Hepatocyte (in vitro differentiated cells): ENCODE results near the gene CCDC51. TPM values are rescaled to one million over a fixed set of nuclear protein-coding genes. Genes with fewer than 3 reads are reported as not detected.

Experiments used
- DNase-seq: peaks from one replicate; pipeline ENCODE4 v3.0.0-alpha.2; 2016; ENCODE audit warnings: low spot score
- H2AFZ ChIP-seq: fragments of 200-600 bp; sonication (generic); 2 replicates; pipeline ENCODE4 v1.6.0; 2016; ENCODE audit warnings: antibody characterized with exemption, mild to moderate bottlenecking
- H3K27ac ChIP-seq: fragments of 200-600 bp; sonication (generic); 2 replicates; pipeline ENCODE4 v1.5.1; 2016; ENCODE audit warnings: mild to moderate bottlenecking
- H3K27me3 ChIP-seq: fragments of 200-600 bp; sonication (generic); 2 replicates; pipeline ENCODE4 v1.6.1; 2016
- H3K36me3 ChIP-seq: fragments of 200-600 bp; sonication (generic); replicated peaks from 2 replicates; pipeline ENCODE4 v1.5.1; 2016; ENCODE audit warnings: low read depth; ENCODE audit not compliant: insufficient read depth
- H3K4me1 ChIP-seq: fragments of 200-600 bp; sonication (generic); 2 replicates; pipeline ENCODE4 v1.5.1; 2016; ENCODE audit warnings: mild to moderate bottlenecking, moderate library complexity; ENCODE audit not compliant: insufficient read depth
- H3K4me2 ChIP-seq: fragments of 200-600 bp; sonication (generic); 2 replicates; pipeline ENCODE4 v1.6.0; 2016
- H3K4me3 ChIP-seq: fragments of 200-600 bp; sonication (generic); 2 replicates; pipeline ENCODE4 v1.5.1; 2016; ENCODE audit warnings: mild to moderate bottlenecking
- H3K79me2 ChIP-seq: fragments of 200-600 bp; sonication (generic); 2 replicates; pipeline ENCODE4 v1.6.0; 2017; ENCODE audit warnings: mild to moderate bottlenecking
- H3K9me2 ChIP-seq: fragments of 200-600 bp; sonication (generic); replicated peaks from 2 replicates; pipeline ENCODE4 v1.6.0; 2017; ENCODE audit warnings: mild to moderate bottlenecking; ENCODE audit not compliant: insufficient read depth
- H3K9me3 ChIP-seq: fragments of 200-600 bp; sonication (generic); 2 replicates; pipeline ENCODE4 v1.5.1; 2016; ENCODE audit warnings: low read depth, mild to moderate bottlenecking
- H4K20me1 ChIP-seq: fragments of 200-600 bp; sonication (generic); 2 replicates; pipeline ENCODE4 v1.6.0; 2016; ENCODE audit warnings: mild to moderate bottlenecking; ENCODE audit not compliant: insufficient read depth, poor library complexity, severe bottlenecking
- EZH2 ChIP-seq: fragments of 200-600 bp; sonication (generic); IDR thresholded peaks from 2 replicates; pipeline ENCODE4 v1.6.1; 2016; ENCODE audit warnings: antibody characterized with exemption, mild to moderate bottlenecking, borderline replicate concordance
- EZH2phosphoT487 ChIP-seq: fragments of 200-600 bp; sonication (generic); IDR thresholded peaks from one replicate; pipeline ENCODE4 v1.6.1; 2018; ENCODE audit warnings: antibody characterized with exemption, mild to moderate bottlenecking, low read depth, moderate library complexity; ENCODE audit not compliant: unreplicated experiment, severe bottlenecking
- WGBS: methylation state at CpG from one replicate; pipeline ENCODE4 v1.1.6; 2016; ENCODE audit warnings: low lambda C conversion rate; ENCODE audit errors: missing lambda C conversion rate; 5-methylcytosine and 5-hydroxymethylcytosine counted together
- polyA plus RNA-seq: library from polyadenylated mRNA; unstranded; fragments of >200 nt; fragmentation: Nextera tagmentation; extraction: Ambion mirVana; gene quantifications from 2 replicates; pipeline ENCODE4 v1.2.1, GENCODE V29; 2016
- total RNA-seq: library from RNA; depleted of rRNA; stranded (reverse); fragments of >200 nt; gene quantifications from 2 replicates; pipeline ENCODE4 v1.2.3, GENCODE V29; 2014
- TF ChIP-seq, protein P1 (sequence below): fragments of 200-600 bp; sonication (generic); IDR thresholded peaks from 2 replicates; pipeline ENCODE4 v1.5.1; 2016; ENCODE audit warnings: antibody characterized with exemption, mild to moderate bottlenecking; ENCODE audit not compliant: poor library complexity

Gene CCDC51
- total and polyA plus RNA-seq, 2 experiments from 2014 or later, result 30.4 to 30.8 TPM

DNA sequence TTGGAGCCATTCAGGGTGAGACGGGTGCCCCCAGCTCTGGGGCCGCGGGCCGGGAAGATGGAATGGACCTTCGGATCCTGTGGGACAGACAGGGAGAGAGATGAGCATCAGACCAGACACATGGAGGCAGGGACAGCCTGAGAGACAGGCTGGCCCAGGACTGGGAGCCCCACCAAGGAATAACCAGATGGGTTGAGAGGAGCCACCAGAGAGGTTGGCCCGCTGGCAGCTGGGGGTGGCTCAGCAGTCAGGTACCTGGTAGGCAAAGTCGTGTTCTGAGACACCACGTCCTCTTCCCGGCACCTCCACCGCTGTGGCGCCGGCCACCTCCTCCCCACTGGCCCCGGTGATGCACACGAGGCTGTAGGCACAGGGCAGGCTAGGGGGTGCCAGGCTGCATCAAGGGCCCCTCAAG is 23.8 kb downstream of the CCDC51 start:
- no peak overlapping the region for H3K4me3 ChIP-seq
- H3K36me3 ChIP-seq, result no peaks in the 10 kb centered on the region
- no peaks in the 10 kb centered on the region for H3K4me1 ChIP-seq
- H3K79me2 ChIP-seq, result no peaks in the 10 kb centered on the region
- DNase-seq, result no peak
- TF ChIP-seq EZH2phosphoT487, result no peak
- TF ChIP-seq, protein P1, sequence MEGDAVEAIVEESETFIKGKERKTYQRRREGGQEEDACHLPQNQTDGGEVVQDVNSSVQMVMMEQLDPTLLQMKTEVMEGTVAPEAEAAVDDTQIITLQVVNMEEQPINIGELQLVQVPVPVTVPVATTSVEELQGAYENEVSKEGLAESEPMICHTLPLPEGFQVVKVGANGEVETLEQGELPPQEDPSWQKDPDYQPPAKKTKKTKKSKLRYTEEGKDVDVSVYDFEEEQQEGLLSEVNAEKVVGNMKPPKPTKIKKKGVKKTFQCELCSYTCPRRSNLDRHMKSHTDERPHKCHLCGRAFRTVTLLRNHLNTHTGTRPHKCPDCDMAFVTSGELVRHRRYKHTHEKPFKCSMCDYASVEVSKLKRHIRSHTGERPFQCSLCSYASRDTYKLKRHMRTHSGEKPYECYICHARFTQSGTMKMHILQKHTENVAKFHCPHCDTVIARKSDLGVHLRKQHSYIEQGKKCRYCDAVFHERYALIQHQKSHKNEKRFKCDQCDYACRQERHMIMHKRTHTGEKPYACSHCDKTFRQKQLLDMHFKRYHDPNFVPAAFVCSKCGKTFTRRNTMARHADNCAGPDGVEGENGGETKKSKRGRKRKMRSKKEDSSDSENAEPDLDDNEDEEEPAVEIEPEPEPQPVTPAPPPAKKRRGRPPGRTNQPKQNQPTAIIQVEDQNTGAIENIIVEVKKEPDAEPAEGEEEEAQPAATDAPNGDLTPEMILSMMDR, result no peak
- TF ChIP-seq EZH2, result no peak
- H3K4me2 ChIP-seq, result no peak overlapping the region
- H3K9me2 ChIP-seq, result no peaks in the 10 kb centered on the region
- H3K27me3 ChIP-seq, result no peaks in the 10 kb centered on the region
- H3K9me3 ChIP-seq, result no peaks in the 10 kb centered on the region
- H2AFZ ChIP-seq, result no peak overlapping the region
- WGBS, result 98% methylated on average over 14 of the region's 14 CpGs
- H4K20me1 ChIP-seq, result no peaks in the 10 kb centered on the region
- no peak overlapping the region for H3K27ac ChIP-seq

DNA sequence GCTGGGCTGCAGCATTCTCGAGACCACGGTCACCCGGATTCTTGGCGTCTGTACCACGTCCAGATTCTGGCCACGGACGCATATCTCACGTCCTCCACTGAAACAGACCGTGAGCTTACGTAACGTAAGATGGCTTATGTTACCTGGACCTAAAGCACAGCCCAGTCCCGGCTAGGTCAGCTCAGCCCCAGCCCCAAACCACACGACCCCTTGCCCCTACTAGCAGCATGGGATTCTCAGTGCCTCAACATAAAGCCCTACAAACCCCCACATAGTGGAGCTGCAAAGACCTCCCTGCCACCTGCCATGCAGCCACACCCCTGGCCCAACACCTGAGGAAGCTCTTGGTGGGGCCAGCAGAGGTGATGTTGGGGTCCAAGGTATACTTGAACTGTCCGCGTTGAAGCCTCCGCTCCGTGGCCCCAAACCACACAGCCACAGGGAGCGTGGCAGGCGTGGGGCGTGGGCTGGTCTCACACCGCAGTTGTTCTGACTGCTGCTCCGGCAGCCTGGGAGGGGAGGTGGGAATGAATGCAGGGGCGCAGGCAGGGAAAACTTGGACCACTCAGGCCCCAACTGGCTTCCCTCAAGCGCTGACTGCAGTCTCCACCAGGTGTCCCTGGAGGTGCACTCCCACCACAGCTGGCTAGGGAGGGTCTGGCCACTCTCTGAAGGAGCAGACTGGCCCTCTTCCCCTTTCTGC is 24.5 kb downstream of the CCDC51 start:
- TF ChIP-seq EZH2phosphoT487, result no peak
- no peak for TF ChIP-seq EZH2
- no peak overlapping the region for H2AFZ ChIP-seq
- DNase-seq, result no peak
- H3K9me3 ChIP-seq, result no peaks in the 10 kb centered on the region
- WGBS, result 98% methylated on average over 24 of the region's 24 CpGs
- H3K4me2 ChIP-seq, result no peak overlapping the region
- no peaks in the 10 kb centered on the region for H4K20me1 ChIP-seq
- H3K36me3 ChIP-seq, result no peaks in the 10 kb centered on the region
- no peaks in the 10 kb centered on the region for H3K4me1 ChIP-seq
- H3K27ac ChIP-seq, result no peak overlapping the region
- no peaks in the 10 kb centered on the region for H3K27me3 ChIP-seq
- no peak overlapping the region for H3K4me3 ChIP-seq
- no peaks in the 10 kb centered on the region for H3K79me2 ChIP-seq
- no peaks in the 10 kb centered on the region for H3K9me2 ChIP-seq

DNA sequence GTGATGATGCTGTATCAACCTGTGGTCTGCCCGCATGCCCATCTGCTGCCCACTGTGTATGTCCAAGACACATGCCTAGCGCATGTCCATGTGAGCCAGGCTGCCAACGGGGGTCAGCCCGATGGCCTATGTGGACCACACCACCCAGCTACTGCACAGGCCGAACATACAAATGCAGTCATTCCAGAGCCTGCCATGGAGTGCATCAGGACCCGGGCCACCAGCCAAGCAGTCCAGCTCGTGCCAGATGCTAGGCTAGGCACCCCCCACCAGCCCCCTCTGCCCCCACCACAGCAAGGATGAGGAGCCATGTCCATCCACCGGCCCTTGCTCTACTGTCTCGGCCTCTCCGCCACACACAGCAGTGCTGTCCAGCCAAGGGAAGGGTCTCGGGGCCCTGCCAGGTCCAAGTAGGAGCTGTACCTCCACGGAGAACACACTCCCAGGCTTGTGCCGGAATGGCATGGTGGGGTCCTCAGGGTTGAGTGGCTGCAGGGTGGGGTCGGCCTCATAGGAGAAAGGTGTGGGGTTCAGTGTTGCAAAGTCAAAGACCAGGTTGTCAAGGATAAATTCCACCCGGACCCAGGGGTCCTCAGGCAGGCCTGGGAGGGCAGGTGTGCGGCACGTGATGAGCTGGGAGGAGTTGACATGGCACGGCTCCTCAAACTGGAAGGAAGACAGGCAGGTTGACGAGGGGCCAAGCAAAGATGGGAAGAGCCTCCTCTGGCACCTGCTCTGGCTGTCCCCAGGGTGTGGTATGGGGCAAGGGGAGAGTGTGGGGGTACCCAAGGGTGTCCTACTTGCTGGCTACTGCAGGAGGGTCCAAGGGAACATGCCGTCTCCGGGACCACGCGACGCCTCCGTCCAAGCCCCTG is 25.3 kb downstream of the CCDC51 start:
- H3K27me3 ChIP-seq, result no peaks in the 10 kb centered on the region
- 93% methylated on average over 23 of the region's 25 CpGs for WGBS
- no peaks in the 10 kb centered on the region for H3K36me3 ChIP-seq
- no peak overlapping the region for H3K4me3 ChIP-seq
- TF ChIP-seq EZH2 (no peak), EZH2phosphoT487 (no peak)
- TF ChIP-seq, protein P1, result no peak
- no peaks in the 10 kb centered on the region for H3K9me3 ChIP-seq
- H2AFZ ChIP-seq, result no peak overlapping the region
- no peak overlapping the region for H3K4me2 ChIP-seq
- H3K27ac ChIP-seq, result no peak overlapping the region
- no peak for DNase-seq
- no peaks in the 10 kb centered on the region for H3K4me1 ChIP-seq
- no peaks in the 10 kb centered on the region for H4K20me1 ChIP-seq
- no peaks in the 10 kb centered on the region for H3K9me2 ChIP-seq
- H3K79me2 ChIP-seq, result no peaks in the 10 kb centered on the region

DNA sequence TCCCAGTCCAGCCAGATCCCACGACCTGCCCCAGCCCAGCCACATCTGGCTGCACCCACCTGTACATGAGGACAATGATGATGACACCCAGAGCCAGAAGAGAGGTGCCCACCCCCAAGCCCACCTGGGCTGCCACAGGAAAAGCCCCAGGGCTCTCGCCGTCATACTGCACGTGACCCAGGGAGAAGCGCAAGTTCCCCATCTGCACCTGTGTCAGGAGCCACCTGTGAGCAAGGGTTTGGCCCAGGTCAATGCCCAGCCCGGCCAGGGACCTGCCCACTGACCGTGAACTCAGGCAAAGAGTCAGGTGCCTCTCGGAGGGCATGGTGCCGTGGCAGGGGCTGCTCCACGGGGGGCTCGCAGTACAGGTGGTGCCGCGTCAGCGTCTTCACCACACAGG is 26.3 kb downstream of the CCDC51 start:
- Histone ChIP-seq H3K9me3 (no peaks in the 10 kb centered on the region), H3K27me3 (no peaks in the 10 kb centered on the region), H3K4me1 (no peaks in the 10 kb centered on the region), H3K4me3 (no peak overlapping the region), H3K27ac (no peak overlapping the region), H3K9me2 (no peaks in the 10 kb centered on the region), H3K4me2 (no peak overlapping the region), H4K20me1 (no peaks in the 10 kb centered on the region), H2AFZ (no peak overlapping the region), H3K79me2 (no peaks in the 10 kb centered on the region), H3K36me3 (no peaks in the 10 kb centered on the region)
- no peak for DNase-seq
- TF ChIP-seq, protein P1, result no peak
- TF ChIP-seq EZH2 (no peak), EZH2phosphoT487 (no peak)
- 93% methylated on average over 14 of the region's 14 CpGs for whole genome bisulfite sequencing
